SH-SY5Y (cell line): ENCODE measurements around the gene PJVK.

ENCODE experiments used
- GATA2 ChIP-seq: IDR thresholded peaks from 2 replicates; pipeline ENCODE4 v1.6.1; 2011; ENCODE audit warnings: mild to moderate bottlenecking, low read depth, low read length
- GATA3 ChIP-seq: IDR thresholded peaks from 2 replicates; pipeline ENCODE4 v1.6.1; 2011; ENCODE audit warnings: low read depth, mild to moderate bottlenecking, low read length, moderate library complexity

The PJVK gene, protein sequence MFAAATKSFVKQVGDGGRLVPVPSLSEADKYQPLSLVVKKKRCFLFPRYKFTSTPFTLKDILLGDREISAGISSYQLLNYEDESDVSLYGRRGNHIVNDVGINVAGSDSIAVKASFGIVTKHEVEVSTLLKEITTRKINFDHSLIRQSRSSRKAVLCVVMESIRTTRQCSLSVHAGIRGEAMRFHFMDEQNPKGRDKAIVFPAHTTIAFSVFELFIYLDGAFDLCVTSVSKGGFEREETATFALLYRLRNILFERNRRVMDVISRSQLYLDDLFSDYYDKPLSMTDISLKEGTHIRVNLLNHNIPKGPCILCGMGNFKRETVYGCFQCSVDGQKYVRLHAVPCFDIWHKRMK

DNA sequence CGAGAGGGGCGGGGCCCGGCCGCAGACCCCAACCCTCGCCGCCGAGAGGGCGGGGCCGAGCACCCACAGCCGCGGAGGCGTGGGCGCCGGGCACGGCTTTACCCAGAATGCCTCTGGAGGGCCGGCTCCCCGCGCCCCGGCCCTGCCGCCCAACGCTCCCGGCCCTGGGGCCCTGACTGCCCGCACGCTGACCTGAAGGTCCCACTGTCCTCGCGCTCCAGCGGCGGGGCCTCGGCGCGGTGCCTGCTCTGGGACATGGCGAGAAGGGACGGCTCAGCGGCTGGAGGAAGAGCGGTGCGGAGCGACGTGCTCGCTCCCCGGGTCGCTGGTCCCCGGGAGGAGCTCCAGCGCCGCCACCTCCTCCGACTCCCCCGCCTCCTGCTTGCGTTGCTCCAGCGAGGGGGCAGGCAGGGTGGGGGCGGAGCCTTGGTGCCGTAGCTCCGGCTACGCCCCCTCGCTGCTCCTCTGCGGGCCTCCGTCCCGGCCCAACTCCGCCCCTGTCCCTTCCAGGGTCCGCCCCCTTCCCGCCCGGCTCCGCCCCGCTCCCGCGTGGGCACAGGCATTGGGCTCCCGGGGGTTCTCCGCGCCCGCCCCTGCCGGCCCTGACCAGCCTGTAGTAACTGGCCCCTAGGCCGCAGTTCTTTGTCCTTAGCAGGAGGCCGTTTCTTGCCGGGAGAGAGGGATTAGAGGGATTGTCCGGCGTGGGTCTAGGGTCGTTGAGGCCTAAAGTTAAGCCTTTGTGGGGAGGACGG lies at the start of gene PJVK, which contains the start of gene PRKRA:
PJVK (plus strand) TSS at position 605 of the 752 bp plus-strand sequence. CDS start 2,032 bp downstream, outside the sequence.
PRKRA (minus strand) TSS at position 402 of the 752 bp plus-strand sequence; CDS start at position 257, 145 bp downstream.
- no peak for TF ChIP-seq GATA3
- TF ChIP-seq GATA2: no peak

DNA sequence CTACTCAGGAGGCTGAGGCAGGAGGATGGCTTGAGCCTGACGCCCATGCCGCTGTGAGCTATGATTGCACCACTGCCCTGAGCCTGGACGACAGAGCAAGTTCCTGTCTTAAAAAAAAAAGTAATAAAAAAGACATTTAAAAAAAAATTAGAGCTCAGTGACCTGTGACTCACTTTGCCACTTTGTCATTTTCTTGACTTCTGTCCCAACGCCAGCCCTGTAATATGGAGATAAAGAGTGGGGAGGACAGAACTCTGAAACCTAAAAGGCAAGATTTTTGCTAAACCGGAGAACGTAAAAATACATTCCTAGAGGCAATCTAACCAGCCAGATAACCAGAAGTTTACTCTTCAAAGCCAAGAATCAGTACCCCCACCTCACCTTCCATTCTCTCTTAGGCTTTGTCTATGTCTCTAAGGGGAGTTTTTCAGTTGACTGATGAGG lies 49.2 kb upstream of the PJVK start:
- no peak for TF ChIP-seq GATA3
- TF ChIP-seq GATA2: no peak

GRCh38 chr2:178403671-178404306 lies 47.4 kb upstream of the PJVK start:
- TF ChIP-seq GATA3 (no peak), GATA2 (no peak)

DNA sequence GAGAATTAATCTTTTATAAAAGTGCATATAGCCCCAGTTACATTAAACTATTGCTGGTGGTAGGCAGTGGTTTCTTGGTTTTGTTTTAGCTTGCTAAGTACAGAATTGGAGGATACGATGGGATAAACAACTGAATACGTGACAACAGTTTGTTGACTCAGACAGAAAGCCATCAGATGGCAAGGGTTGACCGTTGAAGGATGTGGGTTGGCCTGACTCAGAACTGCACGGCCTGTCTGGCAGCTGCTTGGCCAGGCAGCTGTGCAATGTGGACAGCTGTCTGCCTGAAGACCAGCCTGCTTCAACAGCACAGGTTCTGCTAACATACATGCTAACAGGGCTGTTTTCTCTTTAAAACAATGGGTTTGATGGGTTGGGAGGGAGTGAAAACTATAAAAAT lies 46.8 kb upstream of the PJVK start:
- no peak for TF ChIP-seq GATA2
- TF ChIP-seq GATA3: no peak

DNA sequence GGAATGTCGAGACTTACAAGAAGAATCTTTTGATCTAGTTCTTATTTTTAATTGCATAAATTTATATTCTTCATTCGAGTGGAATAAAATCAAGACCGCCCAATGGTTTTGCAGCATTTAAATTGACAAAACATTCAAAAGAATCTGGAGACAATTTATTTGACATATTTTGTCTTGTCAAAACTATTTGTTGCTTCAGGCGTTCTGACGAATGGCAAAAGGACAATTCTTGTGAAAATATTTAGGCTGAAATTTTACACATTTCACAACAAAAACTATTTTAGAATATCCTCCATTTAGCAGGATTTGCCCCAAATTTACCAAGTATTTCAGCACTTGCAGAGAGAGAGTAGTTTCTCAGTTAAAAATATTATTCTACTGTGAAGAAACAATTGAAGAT lies 41.9 kb upstream of the PJVK start:
- TF ChIP-seq GATA3 (no peak), GATA2 (no peak)

DNA sequence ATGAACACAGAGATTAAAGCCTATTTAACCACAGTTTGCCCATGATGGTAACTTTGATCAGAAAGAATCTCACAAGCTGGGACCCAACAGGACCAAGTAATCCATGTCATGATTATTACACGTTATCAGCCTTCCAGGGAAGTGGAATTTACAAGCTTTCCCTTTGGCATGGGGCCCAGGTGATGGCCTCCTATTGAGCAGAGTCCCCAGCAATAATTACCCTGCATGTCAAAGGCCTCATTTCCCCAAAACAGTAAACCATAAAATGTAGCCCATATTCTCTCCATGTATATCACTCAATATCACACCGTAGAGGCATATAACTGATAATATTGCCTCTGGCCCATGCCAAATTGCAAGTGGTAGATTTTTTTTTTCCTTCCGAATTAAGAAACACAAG lies 39.1 kb upstream of the PJVK start:
- no peak for TF ChIP-seq GATA3
- TF ChIP-seq GATA2: no peak

GRCh38 chr2:178413472-178414265 lies 37.5 kb upstream of the PJVK start:
- TF ChIP-seq GATA2 (no peak), GATA3 (no peak)

DNA sequence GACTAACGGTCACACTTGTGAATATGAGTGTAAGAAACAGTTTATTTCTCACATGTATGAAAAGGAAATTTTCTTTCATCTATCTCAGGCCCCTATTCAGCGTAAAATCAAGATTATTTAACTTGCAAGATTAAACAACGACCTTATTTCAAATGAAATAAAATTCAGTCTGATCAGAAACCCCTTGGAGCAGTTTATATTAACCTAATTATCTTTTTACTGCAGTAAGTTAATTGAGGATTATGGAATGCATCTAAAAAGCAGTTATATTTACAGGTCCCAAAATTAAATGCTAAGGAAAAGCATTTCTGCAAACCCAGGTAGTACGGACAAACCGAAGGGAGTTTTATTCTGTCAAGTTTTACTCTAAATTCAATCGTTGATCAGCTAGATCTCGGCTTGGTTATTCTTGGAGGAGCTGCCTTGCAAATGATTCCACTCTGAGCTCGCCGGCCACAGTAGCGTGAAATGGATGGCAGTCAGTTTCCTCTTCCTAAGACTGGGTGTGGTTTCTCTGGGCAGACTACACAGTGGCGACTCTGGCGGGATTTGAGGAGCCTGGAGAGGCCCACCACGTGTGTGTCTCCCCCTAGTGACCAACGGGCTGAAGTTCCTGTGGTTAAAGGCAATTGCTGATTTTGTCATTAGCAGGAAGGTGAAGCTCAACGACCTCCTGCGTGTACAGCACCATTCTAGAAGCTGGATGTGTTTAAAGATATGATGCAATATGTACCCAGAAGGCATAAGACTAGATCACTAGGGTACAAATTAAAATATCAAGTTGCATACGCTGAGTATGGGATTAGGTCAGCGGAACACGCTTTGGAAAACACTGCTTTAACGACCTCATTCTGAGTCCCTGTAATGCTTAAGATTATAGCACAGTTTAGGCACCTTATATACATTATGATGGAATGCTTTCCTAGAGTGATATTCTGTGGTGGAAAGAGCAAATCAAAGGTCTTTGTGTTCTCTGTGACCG lies 36.6 kb upstream of the PJVK start:
- TF ChIP-seq GATA3: no peak
- no peak for TF ChIP-seq GATA2

DNA sequence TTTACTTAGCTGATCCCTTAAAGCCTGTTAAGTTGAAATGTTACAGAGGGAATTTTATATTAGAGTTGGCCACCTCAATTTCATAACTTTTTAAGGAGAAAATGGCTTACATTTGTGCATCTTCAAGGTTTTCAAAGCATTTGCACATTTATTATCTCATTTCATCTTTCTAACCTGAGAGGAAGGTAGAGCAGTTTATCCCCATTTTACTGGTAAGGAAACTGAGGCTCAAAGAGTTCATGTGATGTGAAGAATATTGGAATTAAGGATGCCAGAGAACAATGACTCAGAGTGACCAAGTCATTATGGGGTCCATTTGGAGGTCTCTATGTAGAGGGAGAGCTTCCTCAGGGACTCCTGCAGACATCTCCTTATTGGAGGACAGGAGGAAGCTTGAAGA lies 35.2 kb upstream of the PJVK start:
- TF ChIP-seq GATA2: no peak
- TF ChIP-seq GATA3: no peak

DNA sequence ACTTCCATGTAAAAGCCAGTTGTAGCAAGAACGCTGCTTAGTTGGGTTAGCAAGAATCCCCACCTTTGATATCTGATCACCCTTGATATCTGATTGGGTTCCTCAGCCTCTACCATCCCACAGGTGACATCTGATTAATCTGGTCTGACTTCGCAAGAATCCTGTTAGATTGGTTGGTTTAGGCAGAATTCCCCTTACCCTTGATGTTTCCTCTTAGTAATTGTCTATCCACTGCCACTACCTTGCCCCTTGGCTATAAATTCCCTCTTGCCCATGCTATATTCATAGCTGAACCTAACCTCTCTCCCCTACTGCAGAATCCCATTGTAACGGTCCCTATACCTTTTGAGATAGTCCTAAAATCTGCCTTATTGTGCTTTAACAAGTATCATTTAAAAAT lies 33.3 kb upstream of the PJVK start:
- TF ChIP-seq GATA3 (no peak), GATA2 (no peak)

- TF ChIP-seq GATA3: no peak
- TF ChIP-seq GATA2: no peak
Observed at GRCh38 chr2:178418426-178418825, 32.8 kb upstream of the PJVK start.

DNA sequence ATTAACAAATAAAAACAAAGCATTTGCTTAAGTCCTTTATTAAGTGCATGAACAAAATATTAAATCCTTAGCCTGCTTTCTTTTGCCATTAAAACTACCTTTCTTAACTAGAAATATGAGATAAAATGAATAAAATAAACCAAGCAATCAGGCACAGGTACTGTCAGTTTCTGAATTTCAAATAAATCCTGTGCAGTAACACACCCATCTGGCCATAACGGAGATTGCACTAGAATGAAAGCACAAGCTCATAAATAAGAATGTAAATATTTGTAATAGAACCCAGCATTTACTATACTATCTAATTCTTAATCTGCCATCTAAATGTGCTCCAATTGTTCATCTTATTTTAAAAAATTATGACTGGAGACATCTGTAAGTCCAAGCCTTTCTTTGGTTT lies 32.1 kb upstream of the PJVK start:
- no peak for TF ChIP-seq GATA2
- TF ChIP-seq GATA3: no peak
